Measurements from ENCODE around the gene WNT3A. TPM values are rescaled to one million over a fixed set of nuclear protein-coding genes. Genes with fewer than 3 reads are reported as not detected.

WNT3A gene
- total and polyA plus RNA-seq, 4 donors, result 0.09 to 3.1 (median 1.9) TPM

- Histone ChIP-seq H3K9me3 (ENCODE audit: control insufficient read depth in 4 of 4, insufficient read depth in 3 of 4, low read length in 3 of 4) (peaks cover 0 to 3% (median 1%) of the 10 kb centered on the region in 4 donors), H3K36me3 (ENCODE audit: control insufficient read depth in 4 of 4, insufficient read depth in 4 of 4, low read length in 4 of 4) (no peaks in the 10 kb centered on the region), H3K4me1 (ENCODE audit: control insufficient read depth in 5 of 5, insufficient read depth in 5 of 5, low read length in 5 of 5) (no peaks in the 10 kb centered on the region), H3K27ac (ENCODE audit: low read depth in 1 of 2, low read length in 1 of 2) (no peak overlapping the region), H3K9ac (ENCODE audit: insufficient read depth in 1 of 2, low read length in 2 of 2) (no peak overlapping the region), H3K4me3 (no peak overlapping the region), H3K27me3 (ENCODE audit: control insufficient read depth in 3 of 3, insufficient read depth in 3 of 3, low read length in 2 of 3) (peaks cover 6 to 41% (median 34%) of the 10 kb centered on the region in 3 donors)
- 76 to 79% methylated on average over 15 of the region's 15 CpGs for WGBS, 2 donors
- DNase-seq (no peak), ATAC-seq (ENCODE audit: insufficient read depth, low FRiP score) (no peak)
- TF ChIP-seq CTCF (IDR thresholded peaks at IDR 0.05; ENCODE audit: control extremely low read depth, extremely low read depth), result no peak
Observed at GRCh38 chr1:228001738-228002535, 4.9 kb upstream of the WNT3A start.

GRCh38 chr1:228002792-228003191 is 4.0 kb upstream of the WNT3A start:
- ATAC-seq (ENCODE audit: insufficient read depth, low FRiP score) (no peak), DNase-seq (no peak)
- TF ChIP-seq CTCF (IDR thresholded peaks at IDR 0.05; ENCODE audit: control extremely low read depth, extremely low read depth), result no peak
- Histone ChIP-seq H3K9ac (ENCODE audit: insufficient read depth in 1 of 2, low read length in 2 of 2) (no peak overlapping the region), H3K4me1 (ENCODE audit: control insufficient read depth in 5 of 5, insufficient read depth in 5 of 5, low read length in 5 of 5) (peaks cover 0 to 4% (median 0%) of the 10 kb centered on the region in 5 donors), H3K4me3 (no peak overlapping the region), H3K27me3 (ENCODE audit: control insufficient read depth in 3 of 3, insufficient read depth in 3 of 3, low read length in 2 of 3) (peaks cover 9 to 46% (median 36%) of the 10 kb centered on the region in 3 donors), H3K36me3 (ENCODE audit: control insufficient read depth in 4 of 4, insufficient read depth in 4 of 4, low read length in 4 of 4) (no peaks in the 10 kb centered on the region), H3K27ac (ENCODE audit: low read depth in 1 of 2, low read length in 1 of 2) (no peak overlapping the region), H3K9me3 (ENCODE audit: control insufficient read depth in 4 of 4, insufficient read depth in 3 of 4, low read length in 3 of 4) (peaks cover 0 to 2% (median 0%) of the 10 kb centered on the region in 4 donors)
- WGBS, 2 donors, result 89 to 94% methylated on average over 3 of the region's 3 CpGs

GRCh38 chr1:228003461-228004330 is 3.1 kb upstream of the WNT3A start:
- TF ChIP-seq CTCF (IDR thresholded peaks at IDR 0.05; ENCODE audit: control extremely low read depth, extremely low read depth), result no peak
- H3K4me1 ChIP-seq (ENCODE audit: control insufficient read depth in 5 of 5, insufficient read depth in 5 of 5, low read length in 5 of 5), result peaks cover 0 to 4% (median 0%) of the 10 kb centered on the region in 5 donors
- peaks cover 0 to 2% (median 0%) of the 10 kb centered on the region in 4 donors for H3K9me3 ChIP-seq (ENCODE audit: control insufficient read depth in 4 of 4, insufficient read depth in 3 of 4, low read length in 3 of 4)
- H3K27ac ChIP-seq (ENCODE audit: low read depth in 1 of 2, low read length in 1 of 2), result no peak overlapping the region
- no peak overlapping the region for H3K4me3 ChIP-seq
- H3K36me3 ChIP-seq (ENCODE audit: control insufficient read depth in 4 of 4, insufficient read depth in 4 of 4, low read length in 4 of 4), result no peaks in the 10 kb centered on the region
- H3K9ac ChIP-seq (ENCODE audit: insufficient read depth in 1 of 2, low read length in 2 of 2), result no peak overlapping the region
- peaks cover 16 to 52% (median 41%) of the 10 kb centered on the region in 3 donors for H3K27me3 ChIP-seq (ENCODE audit: control insufficient read depth in 3 of 3, insufficient read depth in 3 of 3, low read length in 2 of 3)
- 52 to 54% methylated on average over 14 of the region's 14 CpGs for WGBS, 2 donors
- DNase-seq, result no peak
- no peak for ATAC-seq (ENCODE audit: insufficient read depth, low FRiP score)

Measured in lung (tissue), 12 donors.